Gastroesophageal sphincter (tissue), 4 donors: ENCODE measurements around the gene STAT2. TPM values are rescaled to one million over a fixed set of nuclear protein-coding genes. Genes with fewer than 3 reads are reported as not detected.

ENCODE experiments used
- ATAC-seq: fragments of 150-250 bp; one replicate; pipeline ENCODE4 v1.9.1; 2016; ENCODE audit warnings: mild to moderate bottlenecking, moderate library complexity
- H3K27ac ChIP-seq, 4 donors: fragments of 200-600 bp; sonication (generic) in 3 of 4; 1 replicate in 3 of 4; 2 replicates in 1 of 4; pipeline ENCODE4 v1.5.1; 2016 to 2019
- H3K27me3 ChIP-seq: fragments of 200-600 bp; sonication (generic); one replicate; pipeline ENCODE4 v1.5.1; 2019
- H3K36me3 ChIP-seq, 2 donors: fragments of 200-600 bp; sonication (generic); one replicate each; pipeline ENCODE4 v1.5.1; 2019; ENCODE audit warnings: control low read depth in 1 of 2
- H3K4me1 ChIP-seq, 3 donors: fragments of 200-600 bp; sonication (generic); 1 replicate in 2 of 3; 2 replicates in 1 of 3; pipeline ENCODE4 v1.5.1; 2016 to 2019; ENCODE audit warnings: control low read depth in 2 of 3
- H3K4me3 ChIP-seq, 2 donors: fragments of 200-600 bp; sonication (generic); one replicate each; pipeline ENCODE4 v1.5.1; 2019; ENCODE audit warnings: mild to moderate bottlenecking in 1 of 2, moderate library complexity in 1 of 2
- H3K9me3 ChIP-seq, 3 donors: fragments of 200-600 bp; sonication (generic); one replicate each; pipeline ENCODE4 v1.5.1; 2017 to 2019; ENCODE audit warnings: control low read depth in 2 of 3
- CTCF ChIP-seq, 4 experiments: fragments of 200-600 bp in 2 of 4; fragments of 450-650 bp in 2 of 4; sonication (generic) in 1 of 4; IDR thresholded peaks; one replicate each; pipeline ENCODE4 v1.5.1; 2017 to 2019; ENCODE audit warnings: antibody characterized with exemption in 4 of 4, mild to moderate bottlenecking in 2 of 4, moderate library complexity in 2 of 4
- EP300 ChIP-seq: sonication (generic); formaldehyde crosslinking; IDR thresholded peaks from one replicate; pipeline ENCODE4 v1.6.1; 2017; ENCODE audit warnings: antibody characterized with exemption, mild to moderate bottlenecking
- POLR2A ChIP-seq, 2 donors: fragments of 450-650 bp; IDR thresholded peaks; one replicate each; pipeline ENCODE4 v1.6.1; 2017; ENCODE audit warnings: antibody characterized with exemption in 2 of 2, mild to moderate bottlenecking in 2 of 2, moderate library complexity in 1 of 2
- POLR2AphosphoS5 ChIP-seq: sonication (generic); formaldehyde crosslinking; IDR thresholded peaks from one replicate; pipeline ENCODE4 v1.6.1; 2017; ENCODE audit warnings: antibody characterized with exemption
- WGBS, 2 donors: methylation state at CpG; one replicate each; pipeline ENCODE4 v1.1.5; 2018; ENCODE audit warnings: low coverage in 1 of 2; 5-methylcytosine and 5-hydroxymethylcytosine counted together
- total RNA-seq, 4 donors: library from RNA; depleted of rRNA; stranded (reverse); fragments of >200 nt; gene quantifications; one replicate each; pipeline ENCODE4 v1.1.0, GENCODE V29; 2016

STAT2 gene
- total RNA-seq, 4 donors from 2014 or later, result 55.4 to 94.6 (median 82.7) TPM

GRCh38 chr12:56392331-56392730 lies 32.4 kb upstream of the STAT2 start:
- no peaks in the 10 kb centered on the region for H3K27me3 ChIP-seq
- no peak overlapping the region for H3K27ac ChIP-seq
- H3K4me1 ChIP-seq, result no peaks in the 10 kb centered on the region
- no peaks in the 10 kb centered on the region for H3K36me3 ChIP-seq
- H3K4me3 ChIP-seq, result no peak overlapping the region
- H3K9me3 ChIP-seq, result no peaks in the 10 kb centered on the region
- no peak for ATAC-seq
- WGBS, 2 donors, result 81 to 88% methylated on average over 1 to 2 of the region's 2 CpGs
- TF ChIP-seq EP300 (no peak), POLR2A (IDR thresholded peaks at IDR 0.05) (no peak), POLR2AphosphoS5 (no peak), CTCF (IDR thresholded peaks at IDR 0.05) (no peak)

GRCh38 chr12:56391721-56392120 lies 31.8 kb upstream of the STAT2 start:
- no peak overlapping the region for H3K4me3 ChIP-seq
- no peaks in the 10 kb centered on the region for H3K4me1 ChIP-seq
- TF ChIP-seq POLR2A (IDR thresholded peaks at IDR 0.05) (no peak), EP300 (no peak), CTCF (IDR thresholded peaks at IDR 0.05) (no peak), POLR2AphosphoS5 (no peak)
- ATAC-seq, result no peak
- WGBS, 2 donors, result 40 to 86% methylated on average over 1 of the region's 1 CpG
- H3K9me3 ChIP-seq, result no peaks in the 10 kb centered on the region
- no peaks in the 10 kb centered on the region for H3K27me3 ChIP-seq
- H3K27ac ChIP-seq, result no peak overlapping the region
- no peaks in the 10 kb centered on the region for H3K36me3 ChIP-seq

- Histone ChIP-seq H3K4me3 (no peak overlapping the region), H3K4me1 (no peaks in the 10 kb centered on the region), H3K27me3 (no peaks in the 10 kb centered on the region), H3K36me3 (no peaks in the 10 kb centered on the region), H3K9me3 (no peaks in the 10 kb centered on the region), H3K27ac (no peak overlapping the region)
- WGBS, 2 donors, result 32 to 45% methylated on average over 2 to 5 of the region's 5 CpGs
- ATAC-seq, result no peak
- TF ChIP-seq CTCF (IDR thresholded peaks at IDR 0.05) (no peak), POLR2AphosphoS5 (no peak), EP300 (no peak), POLR2A (IDR thresholded peaks at IDR 0.05) (no peak)
Measured at GRCh38 chr12:56389412-56389811, 29.5 kb upstream of the STAT2 start.

- no peak for ATAC-seq
- H3K27me3 ChIP-seq, result no peaks in the 10 kb centered on the region
- TF ChIP-seq CTCF (IDR thresholded peaks at IDR 0.05) (no peak), POLR2AphosphoS5 (no peak), POLR2A (IDR thresholded peaks at IDR 0.05) (no peak), EP300 (no peak)
- no peaks in the 10 kb centered on the region for H3K9me3 ChIP-seq
- no peaks in the 10 kb centered on the region for H3K36me3 ChIP-seq
- no peak overlapping the region for H3K4me3 ChIP-seq
- WGBS, 2 donors, result 27 to 43% methylated on average over 6 to 7 of the region's 7 CpGs
- H3K27ac ChIP-seq, result no peak overlapping the region
- H3K4me1 ChIP-seq, result no peaks in the 10 kb centered on the region
Measured at GRCh38 chr12:56387152-56387736, 27.3 kb upstream of the STAT2 start.

- Histone ChIP-seq H3K27me3 (no peaks in the 10 kb centered on the region), H3K4me1 (no peaks in the 10 kb centered on the region), H3K27ac (no peak overlapping the region), H3K36me3 (no peaks in the 10 kb centered on the region), H3K4me3 (no peak overlapping the region), H3K9me3 (no peaks in the 10 kb centered on the region)
- 100% methylated on average over 1 of the region's 1 CpG for WGBS, 2 donors
- TF ChIP-seq POLR2AphosphoS5 (no peak), EP300 (no peak), POLR2A (IDR thresholded peaks at IDR 0.05) (no peak), CTCF (IDR thresholded peaks at IDR 0.05) (no peak)
- no peak for ATAC-seq
Measured at GRCh38 chr12:56385873-56386272, 26.0 kb upstream of the STAT2 start.
